Measurements from ENCODE around the gene SLTM.

The SLTM gene

DNA sequence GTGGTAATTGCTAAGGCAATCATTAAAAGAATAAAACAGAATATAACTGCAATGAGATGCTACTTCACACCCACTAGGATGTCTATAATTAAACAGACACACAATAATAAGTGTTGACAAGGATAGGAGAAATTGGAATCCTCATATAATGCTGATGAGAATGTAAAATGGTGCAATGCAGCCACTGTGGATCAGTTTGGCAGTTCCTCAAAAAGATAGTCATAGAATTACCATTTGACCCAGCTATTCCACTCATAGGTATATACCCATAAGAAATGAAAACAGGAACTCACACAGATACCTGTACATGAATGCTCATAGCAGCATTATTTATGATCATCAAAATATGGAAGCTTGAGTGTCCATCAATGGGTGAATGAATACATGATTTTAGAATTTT is 44.4 kb upstream of the SLTM start:
- TF ChIP-seq POLR2AphosphoS5 (IDR thresholded peaks at IDR 0.05; ENCODE audit: low read depth, low read length) (no peak), SIN3A (IDR thresholded peaks at IDR 0.05; ENCODE audit: borderline replicate concordance, insufficient read depth, low read length) (no peak), FOXP2 (optimal IDR thresholded peaks at IDR 0.05; ENCODE audit: borderline replicate concordance, extremely low read depth, extremely low read length, insufficient read depth) (no peak), TAF1 (IDR thresholded peaks at IDR 0.05; ENCODE audit: borderline replicate concordance, insufficient read depth, low read length) (no peak)
- TF ChIP-seq, protein P1, sequence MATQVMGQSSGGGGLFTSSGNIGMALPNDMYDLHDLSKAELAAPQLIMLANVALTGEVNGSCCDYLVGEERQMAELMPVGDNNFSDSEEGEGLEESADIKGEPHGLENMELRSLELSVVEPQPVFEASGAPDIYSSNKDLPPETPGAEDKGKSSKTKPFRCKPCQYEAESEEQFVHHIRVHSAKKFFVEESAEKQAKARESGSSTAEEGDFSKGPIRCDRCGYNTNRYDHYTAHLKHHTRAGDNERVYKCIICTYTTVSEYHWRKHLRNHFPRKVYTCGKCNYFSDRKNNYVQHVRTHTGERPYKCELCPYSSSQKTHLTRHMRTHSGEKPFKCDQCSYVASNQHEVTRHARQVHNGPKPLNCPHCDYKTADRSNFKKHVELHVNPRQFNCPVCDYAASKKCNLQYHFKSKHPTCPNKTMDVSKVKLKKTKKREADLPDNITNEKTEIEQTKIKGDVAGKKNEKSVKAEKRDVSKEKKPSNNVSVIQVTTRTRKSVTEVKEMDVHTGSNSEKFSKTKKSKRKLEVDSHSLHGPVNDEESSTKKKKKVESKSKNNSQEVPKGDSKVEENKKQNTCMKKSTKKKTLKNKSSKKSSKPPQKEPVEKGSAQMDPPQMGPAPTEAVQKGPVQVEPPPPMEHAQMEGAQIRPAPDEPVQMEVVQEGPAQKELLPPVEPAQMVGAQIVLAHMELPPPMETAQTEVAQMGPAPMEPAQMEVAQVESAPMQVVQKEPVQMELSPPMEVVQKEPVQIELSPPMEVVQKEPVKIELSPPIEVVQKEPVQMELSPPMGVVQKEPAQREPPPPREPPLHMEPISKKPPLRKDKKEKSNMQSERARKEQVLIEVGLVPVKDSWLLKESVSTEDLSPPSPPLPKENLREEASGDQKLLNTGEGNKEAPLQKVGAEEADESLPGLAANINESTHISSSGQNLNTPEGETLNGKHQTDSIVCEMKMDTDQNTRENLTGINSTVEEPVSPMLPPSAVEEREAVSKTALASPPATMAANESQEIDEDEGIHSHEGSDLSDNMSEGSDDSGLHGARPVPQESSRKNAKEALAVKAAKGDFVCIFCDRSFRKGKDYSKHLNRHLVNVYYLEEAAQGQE (IDR thresholded peaks at IDR 0.05; ENCODE audit: insufficient read depth in 1 of 2, low read depth in 2 of 2, low read length in 2 of 2), result no peak

DNA sequence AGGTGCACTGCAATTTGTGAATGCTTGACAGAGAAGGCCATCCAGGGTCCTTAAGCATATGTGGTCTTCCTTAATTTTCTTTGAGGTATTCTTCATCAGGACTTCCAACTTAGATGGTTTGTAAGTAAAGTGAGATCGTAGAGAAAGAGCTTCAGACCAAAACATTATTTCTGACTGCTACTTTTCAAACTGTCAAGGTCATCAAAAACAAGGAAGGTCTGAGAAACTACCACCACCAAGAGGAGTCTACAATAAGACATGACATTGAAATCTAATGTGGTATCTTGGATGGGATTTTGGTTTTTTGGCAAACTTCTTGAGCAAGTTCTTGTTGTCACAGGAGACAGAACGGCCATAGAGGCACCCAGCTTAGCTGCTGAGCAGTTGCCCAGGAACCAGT is 34.0 kb upstream of the SLTM start:
- no peak for TF ChIP-seq POLR2AphosphoS5 (IDR thresholded peaks at IDR 0.05; ENCODE audit: low read depth, low read length)

DNA sequence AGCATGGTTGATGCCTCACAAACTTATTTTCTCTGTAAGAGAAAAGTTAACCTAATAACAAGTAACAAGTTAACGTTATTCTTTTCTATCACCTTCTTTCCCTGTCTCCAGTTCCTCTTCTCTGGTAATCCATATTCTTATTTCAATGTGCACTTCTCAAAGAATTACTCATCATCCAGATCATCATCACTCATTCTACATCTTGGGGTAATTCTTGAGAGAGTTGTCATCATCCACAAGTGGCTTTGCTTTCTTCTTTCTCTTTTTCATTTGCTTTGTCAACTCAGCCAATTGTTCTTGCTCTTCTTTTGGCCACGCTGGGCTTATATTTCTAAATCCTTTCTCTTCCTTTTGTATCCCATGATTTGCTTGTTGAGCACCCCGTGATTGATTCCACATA is 33.2 kb upstream of the SLTM start:
- TF ChIP-seq TAF1 (IDR thresholded peaks at IDR 0.05; ENCODE audit: borderline replicate concordance, insufficient read depth, low read length), result no peak
- TF ChIP-seq, protein P1 (IDR thresholded peaks at IDR 0.05; ENCODE audit: insufficient read depth in 1 of 2, low read depth in 2 of 2, low read length in 2 of 2), result no peak
- TF ChIP-seq POLR2AphosphoS5 (IDR thresholded peaks at IDR 0.05; ENCODE audit: low read depth, low read length), result no peak
- TF ChIP-seq SIN3A (IDR thresholded peaks at IDR 0.05; ENCODE audit: borderline replicate concordance, insufficient read depth, low read length), result no peak
- no peak for TF ChIP-seq FOXP2 (optimal IDR thresholded peaks at IDR 0.05; ENCODE audit: borderline replicate concordance, extremely low read depth, extremely low read length, insufficient read depth)

DNA sequence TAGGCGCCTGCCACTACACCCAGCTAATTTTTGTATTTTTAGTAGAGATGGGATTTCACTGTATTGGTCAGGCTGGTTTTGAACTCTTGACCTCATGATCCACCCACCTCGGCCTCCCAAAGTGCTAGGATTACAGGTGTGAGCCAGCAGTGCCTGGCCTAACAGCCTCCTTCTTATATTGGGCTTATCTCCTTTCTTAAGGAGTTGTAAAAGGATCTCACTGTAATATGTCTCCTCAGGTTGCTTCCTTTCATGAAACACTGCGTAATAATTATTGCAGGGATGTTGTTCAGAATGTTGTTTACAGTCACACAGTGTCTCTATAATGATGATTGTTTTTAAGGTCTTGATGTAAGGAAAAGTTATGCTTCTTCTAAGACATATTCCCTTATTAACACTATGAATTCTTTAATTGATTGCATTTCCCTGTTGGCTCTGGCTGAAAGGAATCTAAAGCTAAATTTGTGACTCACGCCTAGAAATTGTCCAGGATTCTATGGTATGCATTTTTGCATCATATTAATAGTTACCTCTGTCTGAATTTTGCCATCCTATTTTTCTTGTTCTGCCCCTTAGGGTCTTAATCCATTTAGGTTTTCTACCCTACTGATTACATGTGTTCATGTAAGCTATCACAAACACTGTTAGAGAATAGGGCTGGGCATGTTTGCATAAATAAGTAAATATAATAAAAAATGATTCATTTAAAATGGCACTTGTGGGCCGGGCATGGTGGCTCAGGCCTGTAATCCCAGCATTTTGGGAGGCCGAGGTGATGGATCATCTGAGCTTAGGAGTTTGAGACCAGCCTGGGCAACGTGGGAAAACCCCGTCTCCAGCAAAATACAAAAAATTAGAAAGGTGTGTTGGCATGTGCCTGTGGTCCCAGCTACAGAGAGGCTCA is 29.4 kb upstream of the SLTM start:
- TF ChIP-seq SIN3A (IDR thresholded peaks at IDR 0.05; ENCODE audit: borderline replicate concordance, insufficient read depth, low read length), result no peak
- TF ChIP-seq, protein P1 (IDR thresholded peaks at IDR 0.05; ENCODE audit: insufficient read depth in 1 of 2, low read depth in 2 of 2, low read length in 2 of 2), result no peak
- no peak for TF ChIP-seq TAF1 (IDR thresholded peaks at IDR 0.05; ENCODE audit: borderline replicate concordance, insufficient read depth, low read length)
- no peak for TF ChIP-seq POLR2AphosphoS5 (IDR thresholded peaks at IDR 0.05; ENCODE audit: low read depth, low read length)
- TF ChIP-seq FOXP2 (optimal IDR thresholded peaks at IDR 0.05; ENCODE audit: borderline replicate concordance, extremely low read depth, extremely low read length, insufficient read depth), result no peak

DNA sequence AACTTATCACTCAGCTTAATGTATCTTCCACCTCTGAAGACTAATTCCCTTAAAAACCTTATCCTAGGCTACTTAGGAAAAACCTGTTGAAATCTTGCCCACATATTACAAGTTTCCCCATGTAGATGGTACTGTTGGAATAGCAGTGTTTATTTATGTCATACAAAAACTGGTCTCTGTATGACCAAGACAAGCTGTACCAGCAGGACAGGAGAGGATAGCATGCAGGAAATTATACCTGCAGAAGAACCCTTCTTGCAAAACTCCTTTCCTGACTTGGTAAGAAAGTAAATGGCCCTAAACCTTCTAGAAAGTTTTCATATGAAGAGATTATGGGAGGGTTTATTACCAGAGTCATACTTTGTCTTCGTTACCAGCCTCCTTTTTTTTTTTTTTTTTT is 28.7 kb upstream of the SLTM start:
- TF ChIP-seq TAF1 (IDR thresholded peaks at IDR 0.05; ENCODE audit: borderline replicate concordance, insufficient read depth, low read length) (no peak), POLR2AphosphoS5 (IDR thresholded peaks at IDR 0.05; ENCODE audit: low read depth, low read length) (no peak), FOXP2 (optimal IDR thresholded peaks at IDR 0.05; ENCODE audit: borderline replicate concordance, extremely low read depth, extremely low read length, insufficient read depth) (no peak)
- TF ChIP-seq, protein P1 (IDR thresholded peaks at IDR 0.05; ENCODE audit: insufficient read depth in 1 of 2, low read depth in 2 of 2, low read length in 2 of 2), result no peak

Measured in PFSK-1 (cell line).